Transverse colon (tissue), 3 donors: ENCODE data around the gene OXNAD1.

Experiments
- CTCF ChIP-seq, 5 experiments: fragments of 200-600 bp in 3 of 5; fragments of 450-650 bp in 2 of 5; sonication (generic) in 3 of 5; IDR thresholded peaks; 1 replicate in 2 of 5; 2 replicates in 3 of 5; pipeline ENCODE4 v1.5.1; 2016 to 2017; ENCODE audit warnings: antibody characterized with exemption in 5 of 5, inconsistent platforms in 3 of 5, mild to moderate bottlenecking in 2 of 5, moderate library complexity in 1 of 5
- EP300 ChIP-seq: sonication (generic); formaldehyde crosslinking; IDR thresholded peaks from one replicate; pipeline ENCODE4 v1.6.1; 2017; ENCODE audit warnings: antibody characterized with exemption, low read depth

DNA sequence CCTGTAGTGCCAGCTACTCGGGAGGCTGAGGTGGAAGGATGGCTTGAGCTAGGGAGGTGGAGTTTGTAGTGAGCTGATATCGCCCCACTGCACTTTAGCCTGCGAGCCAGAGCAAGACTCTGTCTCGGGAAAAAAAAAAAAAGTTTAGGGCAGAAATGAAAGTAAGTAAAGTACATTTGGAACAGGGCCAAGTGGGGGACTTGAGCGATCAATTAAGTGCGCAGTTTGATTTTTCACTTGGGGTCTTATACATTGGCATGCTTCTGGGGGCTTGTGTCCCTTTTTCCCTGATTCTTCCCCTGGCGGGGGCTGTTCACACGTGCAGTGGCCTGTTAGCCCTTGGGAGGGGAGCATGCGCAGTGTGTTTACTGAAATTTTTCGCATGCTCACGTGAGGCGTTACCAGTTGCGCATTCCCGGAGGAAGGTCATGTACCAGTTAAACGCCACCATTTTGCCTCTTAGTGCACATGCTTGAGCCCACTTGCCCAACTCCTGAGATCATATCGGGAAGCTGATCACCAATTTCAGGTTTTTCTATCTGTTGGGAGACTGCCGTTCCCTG, 48.6 kb upstream of the OXNAD1 start:
- TF ChIP-seq EP300 (no peak), CTCF (IDR thresholded peaks at IDR 0.05) (no peak)
